ENCODE results near the gene PPIG.
A peak's percentile ranks its signal among the peaks of the same experiment; 100 is the strongest.
"Not testable (repeated sequence)": the region's sequence is repeated elsewhere in the genome, so short reads cannot be mapped to it uniquely, and the experiment has no call there.

PPIG gene

DNA sequence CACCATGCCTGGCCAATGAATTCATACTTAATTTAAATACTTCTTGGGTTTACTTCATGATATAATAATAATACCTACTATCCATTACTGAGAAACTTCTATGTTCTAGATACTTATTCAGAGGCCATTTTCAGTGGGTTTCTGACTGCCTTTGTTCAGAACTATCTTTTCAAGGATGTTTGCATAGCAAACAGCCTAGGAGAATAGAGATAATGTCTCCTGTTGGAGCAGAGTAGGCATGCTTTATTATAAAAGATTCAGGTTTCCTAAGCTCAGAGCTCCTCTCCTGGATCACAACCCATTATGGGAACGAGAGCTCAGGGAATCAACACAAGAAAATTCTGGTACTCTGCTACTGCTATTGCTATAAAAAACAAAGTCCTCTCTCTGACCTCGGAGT, 21.6 kb upstream of the PPIG start:
- no peak overlapping the region for H3K27ac ChIP-seq (ENCODE audit: extremely low read depth, low read depth, low read length)
- ChIA-PET POLR2A (interaction anchor here (1.0 kb wide), 1 partner anchor 9 kb away, joined by 4 read pairs; no protein-coding TSS in a partner anchor), CTCF (interaction anchor here (0.8 to 1.5 kb wide), 2 partner anchors 10 to 35 kb away, joined by 3 to 6 read pairs; no protein-coding TSS in a partner anchor)
- H3K4me3 ChIP-seq (ENCODE audit: low read depth, low read length), result no peak overlapping the region
- peaks cover 16 to 30% of the 10 kb centered on the region in 2 experiments; a peak in 2 of 3 replicates for H3K36me3 ChIP-seq (ENCODE audit: control insufficient read depth in 2 of 2, insufficient read depth in 1 of 2, low read length in 2 of 2)
- TF ChIP-seq, protein P1, sequence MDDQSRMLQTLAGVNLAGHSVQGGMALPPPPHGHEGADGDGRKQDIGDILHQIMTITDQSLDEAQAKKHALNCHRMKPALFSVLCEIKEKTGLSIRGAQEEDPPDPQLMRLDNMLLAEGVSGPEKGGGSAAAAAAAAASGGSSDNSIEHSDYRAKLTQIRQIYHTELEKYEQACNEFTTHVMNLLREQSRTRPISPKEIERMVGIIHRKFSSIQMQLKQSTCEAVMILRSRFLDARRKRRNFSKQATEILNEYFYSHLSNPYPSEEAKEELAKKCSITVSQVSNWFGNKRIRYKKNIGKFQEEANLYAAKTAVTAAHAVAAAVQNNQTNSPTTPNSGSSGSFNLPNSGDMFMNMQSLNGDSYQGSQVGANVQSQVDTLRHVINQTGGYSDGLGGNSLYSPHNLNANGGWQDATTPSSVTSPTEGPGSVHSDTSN (CRISPR knock-in tag; IDR thresholded peaks at IDR 0.05), result no peak
- TF ChIP-seq YY1 (tag by site-specific recombination; IDR thresholded peaks at IDR 0.05), result no peak
- TF ChIP-seq, protein P2, sequence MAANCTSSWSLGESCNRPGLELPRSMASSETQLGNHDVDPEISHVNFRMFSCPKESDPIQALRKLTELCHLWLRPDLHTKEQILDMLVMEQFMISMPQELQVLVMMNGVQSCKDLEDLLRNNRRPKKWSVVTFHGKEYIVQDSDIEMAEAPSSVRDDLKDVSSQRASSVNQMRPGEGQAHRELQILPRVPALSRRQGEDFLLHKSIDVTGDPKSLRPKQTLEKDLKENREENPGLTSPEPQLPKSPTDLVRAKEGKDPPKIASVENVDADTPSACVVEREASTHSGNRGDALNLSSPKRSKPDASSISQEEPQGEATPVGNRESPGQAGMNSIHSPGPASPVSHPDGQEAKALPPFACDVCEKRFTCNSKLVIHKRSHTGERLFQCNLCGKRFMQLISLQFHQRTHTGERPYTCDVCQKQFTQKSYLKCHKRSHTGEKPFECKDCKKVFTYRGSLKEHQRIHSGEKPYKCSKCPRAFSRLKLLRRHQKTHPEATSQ (tag by site-specific recombination; IDR thresholded peaks at IDR 0.05), result no peak
- TF ChIP-seq ZNF16 (tag by site-specific recombination; IDR thresholded peaks at IDR 0.05; ENCODE audit: low read depth), result no peak
- TF ChIP-seq ZNF19 (tag by site-specific recombination; IDR thresholded peaks at IDR 0.05; ENCODE audit: low read depth), result no peak
- no peak for TF ChIP-seq ZNF843 (tag by site-specific recombination; IDR thresholded peaks at IDR 0.05)
- TF ChIP-seq ZNF140 (tag by site-specific recombination; IDR thresholded peaks at IDR 0.05), result no peak
- no peaks in the 10 kb centered on the region for H3K9me3 ChIP-seq (ENCODE audit: control insufficient read depth, insufficient read depth, low read depth, low read length)
- no peaks in the 10 kb centered on the region for H3K4me1 ChIP-seq (ENCODE audit: control insufficient read depth, insufficient read depth, low read length)

DNA sequence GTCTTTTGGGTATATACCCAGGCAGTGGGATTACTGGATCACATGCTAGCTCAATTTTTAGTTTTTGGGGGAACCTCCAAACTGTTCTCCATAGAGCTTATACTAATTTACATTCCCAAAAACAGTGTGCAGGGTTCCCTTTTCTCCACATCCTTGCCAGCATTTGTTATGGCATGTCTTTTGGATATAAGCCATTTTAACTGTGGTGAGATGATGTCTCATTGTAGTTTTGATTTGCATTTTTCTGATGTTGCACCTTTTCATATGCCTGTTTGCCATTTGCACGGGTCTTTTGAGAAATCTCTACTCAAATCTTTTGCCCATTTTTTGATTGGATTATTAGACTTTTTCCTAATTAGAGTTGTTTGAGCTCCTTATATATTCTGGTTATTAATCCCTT, 18.5 kb upstream of the PPIG start:
- H3K36me3 ChIP-seq (ENCODE audit: control insufficient read depth in 2 of 2, insufficient read depth in 1 of 2, low read length in 2 of 2), result peaks cover 7 to 24% of the 10 kb centered on the region in 2 experiments; a peak in 2 of 3 replicates
- no peak overlapping the region for H3K27ac ChIP-seq (ENCODE audit: extremely low read depth, low read depth, low read length)
- no peaks in the 10 kb centered on the region for H3K9me3 ChIP-seq (ENCODE audit: control insufficient read depth, insufficient read depth, low read depth, low read length)
- ChIA-PET CTCF (no interaction called here), POLR2A (interaction anchor here (1.2 kb wide), 1 partner anchor 18 kb away, joined by 4 read pairs; the partner anchor contains the start of gene PPIG)
- TF ChIP-seq ZEB2 (tag by site-specific recombination; IDR thresholded peaks at IDR 0.05) (no peak), ZBTB48 (tag by site-specific recombination; IDR thresholded peaks at IDR 0.05) (no peak), ZNF10 (tag by site-specific recombination; IDR thresholded peaks at IDR 0.05) (no peak), TRIM28 (IDR thresholded peaks at IDR 0.05; ENCODE audit: borderline replicate concordance, low read length) (no peak), ZNF174 (tag by site-specific recombination; IDR thresholded peaks at IDR 0.05) (no peak)
- no peak overlapping the region for H3K4me3 ChIP-seq (ENCODE audit: low read depth, low read length)
- H3K4me1 ChIP-seq (ENCODE audit: control insufficient read depth, insufficient read depth, low read length), result no peaks in the 10 kb centered on the region

DNA sequence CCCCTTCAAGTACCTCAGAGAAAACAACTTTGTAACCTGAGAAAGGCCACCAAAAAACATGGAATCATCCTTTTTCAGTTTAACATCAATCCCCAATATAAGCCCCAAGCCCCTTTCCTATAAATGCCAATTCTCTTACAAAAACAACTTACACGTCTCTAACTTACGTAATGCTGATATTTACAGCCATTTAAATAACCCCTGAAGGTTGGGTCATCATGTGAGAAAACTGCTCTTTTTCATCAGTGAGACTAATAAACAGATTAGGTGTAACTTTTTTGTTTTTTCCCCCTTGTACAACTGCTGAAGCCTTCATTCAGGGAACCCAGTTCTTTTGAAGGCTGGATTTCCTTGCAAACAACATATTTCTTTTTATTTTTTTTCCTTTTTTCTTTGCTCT, 14.2 kb upstream of the PPIG start:
- CTCF ChIA-PET, result no interaction called here
- TF ChIP-seq ZNF660 (tag by site-specific recombination; IDR thresholded peaks at IDR 0.05) (peak; percentile 99), TCF7L2 (IDR thresholded peaks at IDR 0.05; ENCODE audit: borderline replicate concordance, low read depth, low read length) (no peak), GLIS1 (tag by site-specific recombination; IDR thresholded peaks at IDR 0.05) (no peak)
- TF ChIP-seq, protein P3, sequence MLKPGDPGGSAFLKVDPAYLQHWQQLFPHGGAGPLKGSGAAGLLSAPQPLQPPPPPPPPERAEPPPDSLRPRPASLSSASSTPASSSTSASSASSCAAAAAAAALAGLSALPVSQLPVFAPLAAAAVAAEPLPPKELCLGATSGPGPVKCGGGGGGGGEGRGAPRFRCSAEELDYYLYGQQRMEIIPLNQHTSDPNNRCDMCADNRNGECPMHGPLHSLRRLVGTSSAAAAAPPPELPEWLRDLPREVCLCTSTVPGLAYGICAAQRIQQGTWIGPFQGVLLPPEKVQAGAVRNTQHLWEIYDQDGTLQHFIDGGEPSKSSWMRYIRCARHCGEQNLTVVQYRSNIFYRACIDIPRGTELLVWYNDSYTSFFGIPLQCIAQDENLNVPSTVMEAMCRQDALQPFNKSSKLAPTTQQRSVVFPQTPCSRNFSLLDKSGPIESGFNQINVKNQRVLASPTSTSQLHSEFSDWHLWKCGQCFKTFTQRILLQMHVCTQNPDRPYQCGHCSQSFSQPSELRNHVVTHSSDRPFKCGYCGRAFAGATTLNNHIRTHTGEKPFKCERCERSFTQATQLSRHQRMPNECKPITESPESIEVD (tag by site-specific recombination; IDR thresholded peaks at IDR 0.05), result peak; percentile 61; the same call in 1 of the 2 replicates
- TF ChIP-seq, protein P4, sequence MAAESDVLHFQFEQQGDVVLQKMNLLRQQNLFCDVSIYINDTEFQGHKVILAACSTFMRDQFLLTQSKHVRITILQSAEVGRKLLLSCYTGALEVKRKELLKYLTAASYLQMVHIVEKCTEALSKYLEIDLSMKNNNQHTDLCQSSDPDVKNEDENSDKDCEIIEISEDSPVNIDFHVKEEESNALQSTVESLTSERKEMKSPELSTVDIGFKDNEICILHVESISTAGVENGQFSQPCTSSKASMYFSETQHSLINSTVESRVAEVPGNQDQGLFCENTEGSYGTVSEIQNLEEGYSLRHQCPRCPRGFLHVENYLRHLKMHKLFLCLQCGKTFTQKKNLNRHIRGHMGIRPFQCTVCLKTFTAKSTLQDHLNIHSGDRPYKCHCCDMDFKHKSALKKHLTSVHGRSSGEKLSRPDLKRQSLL (tag by site-specific recombination; IDR thresholded peaks at IDR 0.05), result no peak
- no peaks in the 10 kb centered on the region for H3K9me3 ChIP-seq (ENCODE audit: control insufficient read depth, insufficient read depth, low read depth, low read length)
- peaks cover 3 to 12% of the 10 kb centered on the region in 2 experiments; a peak in 2 of 3 replicates for H3K36me3 ChIP-seq (ENCODE audit: control insufficient read depth in 2 of 2, insufficient read depth in 1 of 2, low read length in 2 of 2)
- POLR2A ChIA-PET, result no interaction called here
- H3K27ac ChIP-seq (ENCODE audit: extremely low read depth, low read depth, low read length), result no peak overlapping the region
- H3K4me1 ChIP-seq (ENCODE audit: control insufficient read depth, insufficient read depth, low read length), result no peaks in the 10 kb centered on the region
- H3K4me3 ChIP-seq (ENCODE audit: low read depth, low read length), result no peak overlapping the region

DNA sequence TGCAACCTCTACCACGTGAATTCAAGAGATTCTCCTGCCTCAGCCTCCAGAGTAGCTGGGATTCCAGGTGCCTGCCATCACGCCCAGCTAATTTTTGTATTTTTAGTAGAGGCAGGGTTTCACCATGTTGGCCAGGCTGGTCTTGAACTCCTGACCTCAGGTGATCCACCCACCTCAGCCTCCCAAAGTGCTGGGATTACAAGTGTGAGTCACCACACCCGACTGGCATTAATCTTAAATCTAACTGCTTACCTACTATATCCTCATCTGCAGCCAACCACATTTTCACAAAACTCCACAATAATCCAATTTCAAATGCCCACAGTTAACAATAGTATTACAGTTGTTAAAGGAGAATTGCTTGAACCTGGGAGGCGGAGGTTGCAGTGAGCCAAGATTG, 13.4 kb upstream of the PPIG start:
- H3K36me3 ChIP-seq (ENCODE audit: control insufficient read depth in 2 of 2, insufficient read depth in 1 of 2, low read length in 2 of 2); H3K4me1 ChIP-seq (ENCODE audit: control insufficient read depth, insufficient read depth, low read length); H3K27ac ChIP-seq (ENCODE audit: extremely low read depth, low read depth, low read length); H3K9me3 ChIP-seq (ENCODE audit: control insufficient read depth, insufficient read depth, low read depth, low read length); POLR2A ChIA-PET; H3K4me3 ChIP-seq (ENCODE audit: low read depth, low read length); CTCF ChIA-PET: not testable (repeated sequence)

All from HEK293 (cell line).